ENCODE data around the gene LRRC61.
"Not testable (repeated sequence)": the region's sequence is repeated elsewhere in the genome, so short reads cannot be mapped to it uniquely, and the experiment has no call there.

The LRRC61 gene

GRCh38 chr7:150295027-150295426, 28.1 kb upstream of the LRRC61 start:
- H3K9ac ChIP-seq (ENCODE audit: low read length); H3K9me3 ChIP-seq (ENCODE audit: control insufficient read depth, low read length): not testable (repeated sequence)

GRCh38 chr7:150295614-150296013, 27.5 kb upstream of the LRRC61 start:
- not testable (repeated sequence) for H3K36me3 ChIP-seq (ENCODE audit: control insufficient read depth, insufficient read depth, low read length, severe bottlenecking); H3K9ac ChIP-seq (ENCODE audit: low read length); H3K4me1 ChIP-seq (ENCODE audit: control insufficient read depth, insufficient read depth, low read length); H3K27me3 ChIP-seq (replicated peaks; ENCODE audit: control insufficient read depth, insufficient read depth, low read length); DNase-seq (ENCODE audit: low read depth); H3K9me3 ChIP-seq (ENCODE audit: control insufficient read depth, low read length); H3K4me3 ChIP-seq (ENCODE audit: low read length)

More at GRCh38 chr7:150295027-150295426, 28.1 kb upstream of the LRRC61 start:
- H3K36me3 ChIP-seq (ENCODE audit: control insufficient read depth, insufficient read depth, low read length, severe bottlenecking); H3K27me3 ChIP-seq (replicated peaks; ENCODE audit: control insufficient read depth, insufficient read depth, low read length); H3K4me1 ChIP-seq (ENCODE audit: control insufficient read depth, insufficient read depth, low read length); DNase-seq (ENCODE audit: low read depth); H3K4me3 ChIP-seq (ENCODE audit: low read length): not testable (repeated sequence)

- H3K4me1 ChIP-seq (ENCODE audit: control insufficient read depth, insufficient read depth, low read length); H3K9me3 ChIP-seq (ENCODE audit: control insufficient read depth, low read length): not testable (repeated sequence)
Observed at GRCh38 chr7:150296802-150297201, 26.4 kb upstream of the LRRC61 start.

GRCh38 chr7:150297978-150298377, 25.2 kb upstream of the LRRC61 start:
- not testable (repeated sequence) for H3K36me3 ChIP-seq (ENCODE audit: control insufficient read depth, insufficient read depth, low read length, severe bottlenecking); DNase-seq (ENCODE audit: low read depth); H3K4me1 ChIP-seq (ENCODE audit: control insufficient read depth, insufficient read depth, low read length); H3K9ac ChIP-seq (ENCODE audit: low read length); H3K27me3 ChIP-seq (replicated peaks; ENCODE audit: control insufficient read depth, insufficient read depth, low read length); H3K9me3 ChIP-seq (ENCODE audit: control insufficient read depth, low read length); H3K4me3 ChIP-seq (ENCODE audit: low read length)

More at GRCh38 chr7:150296802-150297201, 26.4 kb upstream of the LRRC61 start:
- not testable (repeated sequence) for DNase-seq (ENCODE audit: low read depth); H3K36me3 ChIP-seq (ENCODE audit: control insufficient read depth, insufficient read depth, low read length, severe bottlenecking); H3K4me3 ChIP-seq (ENCODE audit: low read length); H3K9ac ChIP-seq (ENCODE audit: low read length); H3K27me3 ChIP-seq (replicated peaks; ENCODE audit: control insufficient read depth, insufficient read depth, low read length)

- H3K27me3 ChIP-seq (replicated peaks; ENCODE audit: control insufficient read depth, insufficient read depth, low read length); H3K4me1 ChIP-seq (ENCODE audit: control insufficient read depth, insufficient read depth, low read length); H3K9ac ChIP-seq (ENCODE audit: low read length); H3K36me3 ChIP-seq (ENCODE audit: control insufficient read depth, insufficient read depth, low read length, severe bottlenecking); H3K4me3 ChIP-seq (ENCODE audit: low read length); DNase-seq (ENCODE audit: low read depth); H3K9me3 ChIP-seq (ENCODE audit: control insufficient read depth, low read length): not testable (repeated sequence)
Observed at GRCh38 chr7:150302908-150303310, 20.2 kb upstream of the LRRC61 start.

- not testable (repeated sequence) for H3K9me3 ChIP-seq (ENCODE audit: control insufficient read depth, low read length); H3K4me3 ChIP-seq (ENCODE audit: low read length); H3K9ac ChIP-seq (ENCODE audit: low read length); H3K36me3 ChIP-seq (ENCODE audit: control insufficient read depth, insufficient read depth, low read length, severe bottlenecking); DNase-seq (ENCODE audit: low read depth); H3K4me1 ChIP-seq (ENCODE audit: control insufficient read depth, insufficient read depth, low read length); H3K27me3 ChIP-seq (replicated peaks; ENCODE audit: control insufficient read depth, insufficient read depth, low read length)
Observed at GRCh38 chr7:150304499-150305258, 18.5 kb upstream of the LRRC61 start.

GRCh38 chr7:150305259-150305902, 17.8 kb upstream of the LRRC61 start:
- H3K4me3 ChIP-seq (ENCODE audit: low read length); H3K9me3 ChIP-seq (ENCODE audit: control insufficient read depth, low read length); H3K27me3 ChIP-seq (replicated peaks; ENCODE audit: control insufficient read depth, insufficient read depth, low read length); H3K36me3 ChIP-seq (ENCODE audit: control insufficient read depth, insufficient read depth, low read length, severe bottlenecking); H3K4me1 ChIP-seq (ENCODE audit: control insufficient read depth, insufficient read depth, low read length); DNase-seq (ENCODE audit: low read depth); H3K9ac ChIP-seq (ENCODE audit: low read length): not testable (repeated sequence)

- not testable (repeated sequence) for DNase-seq (ENCODE audit: low read depth); H3K9me3 ChIP-seq (ENCODE audit: control insufficient read depth, low read length); H3K4me1 ChIP-seq (ENCODE audit: control insufficient read depth, insufficient read depth, low read length); H3K4me3 ChIP-seq (ENCODE audit: low read length); H3K36me3 ChIP-seq (ENCODE audit: control insufficient read depth, insufficient read depth, low read length, severe bottlenecking); H3K9ac ChIP-seq (ENCODE audit: low read length); H3K27me3 ChIP-seq (replicated peaks; ENCODE audit: control insufficient read depth, insufficient read depth, low read length)
Observed at GRCh38 chr7:150305903-150306284, 17.3 kb upstream of the LRRC61 start.

- not testable (repeated sequence) for DNase-seq (ENCODE audit: low read depth); H3K4me1 ChIP-seq (ENCODE audit: control insufficient read depth, insufficient read depth, low read length); H3K36me3 ChIP-seq (ENCODE audit: control insufficient read depth, insufficient read depth, low read length, severe bottlenecking); H3K9me3 ChIP-seq (ENCODE audit: control insufficient read depth, low read length); H3K4me3 ChIP-seq (ENCODE audit: low read length); H3K27me3 ChIP-seq (replicated peaks; ENCODE audit: control insufficient read depth, insufficient read depth, low read length); H3K9ac ChIP-seq (ENCODE audit: low read length)
Observed at GRCh38 chr7:150306377-150306776, 16.8 kb upstream of the LRRC61 start.

- no peaks in the 10 kb centered on the region for H3K36me3 ChIP-seq (ENCODE audit: control insufficient read depth, insufficient read depth, low read length, severe bottlenecking)
- H3K27me3 ChIP-seq (replicated peaks; ENCODE audit: control insufficient read depth, insufficient read depth, low read length), result no peaks in the 10 kb centered on the region
- H3K4me3 ChIP-seq (ENCODE audit: low read length), result no peak overlapping the region
- H3K9ac ChIP-seq (ENCODE audit: low read length), result no peak overlapping the region
- no peaks in the 10 kb centered on the region for H3K9me3 ChIP-seq (ENCODE audit: control insufficient read depth, low read length)
- no peak for DNase-seq (ENCODE audit: low read depth)
- H3K4me1 ChIP-seq (ENCODE audit: control insufficient read depth, insufficient read depth, low read length), result peaks cover 9% of the 10 kb centered on the region
Observed at GRCh38 chr7:150307129-150307528, 16.0 kb upstream of the LRRC61 start.

- Histone ChIP-seq H3K9me3 (ENCODE audit: control insufficient read depth, low read length) (no peaks in the 10 kb centered on the region), H3K27me3 (replicated peaks; ENCODE audit: control insufficient read depth, insufficient read depth, low read length) (no peaks in the 10 kb centered on the region), H3K4me3 (ENCODE audit: low read length) (no peak overlapping the region), H3K9ac (ENCODE audit: low read length) (no peak overlapping the region), H3K36me3 (ENCODE audit: control insufficient read depth, insufficient read depth, low read length, severe bottlenecking) (no peaks in the 10 kb centered on the region), H3K4me1 (ENCODE audit: control insufficient read depth, insufficient read depth, low read length) (peaks cover 14% of the 10 kb centered on the region)
- no peak for DNase-seq (ENCODE audit: low read depth)
Observed at GRCh38 chr7:150307904-150308303, 15.3 kb upstream of the LRRC61 start.
